ENCODE data around the gene RBM22. TPM values are rescaled to one million over a fixed set of nuclear protein-coding genes. Genes with fewer than 3 reads are reported as not detected.

The RBM22 gene
- total RNA-seq, 4 donors from 2014 or later = 24.7 to 41.6 (median 33.2) TPM

DNA sequence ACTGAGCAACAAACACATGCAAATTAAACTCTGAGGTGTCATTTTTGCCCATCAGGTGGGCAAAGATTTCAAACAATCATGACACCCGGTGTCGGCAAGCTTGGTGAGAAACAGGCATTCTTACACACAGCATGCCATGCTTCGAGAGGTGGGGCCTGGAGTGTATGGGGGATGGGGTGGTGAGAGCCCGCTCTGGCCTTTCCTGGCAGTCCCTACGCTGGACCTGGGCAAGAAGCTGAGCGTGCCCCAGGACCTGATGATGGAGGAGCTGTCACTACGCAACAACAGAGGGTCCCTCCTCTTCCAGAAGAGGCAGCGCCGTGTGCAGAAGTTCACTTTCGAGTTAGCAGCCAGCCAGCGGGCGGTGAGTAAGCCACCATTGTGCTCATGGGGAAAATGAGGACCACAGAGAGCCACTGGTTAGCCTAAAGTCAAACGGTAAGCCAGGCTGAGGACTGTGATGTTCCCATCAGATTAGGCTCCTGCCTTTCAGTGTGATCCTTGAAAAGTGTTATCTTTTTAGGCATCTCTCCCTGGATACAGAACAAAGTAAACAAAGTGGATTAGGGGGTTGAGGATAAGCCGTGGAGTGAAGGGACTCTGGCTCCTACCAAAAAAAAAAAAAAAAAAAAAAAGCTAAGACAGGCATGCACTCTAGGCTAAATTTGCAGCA lies 30.5 kb downstream of the RBM22 start:
- 86 to 91% methylated on average over 14 of the region's 14 CpGs for WGBS, 2 donors

GRCh38 chr5:150665044-150665443 lies 35.8 kb downstream of the RBM22 start:
- H3K9me3 ChIP-seq = no peaks in the 10 kb centered on the region
- peaks cover 0 to 29% (median 0%) of the 10 kb centered on the region in 4 donors for H3K4me1 ChIP-seq
- no peak overlapping the region for H3K27ac ChIP-seq
- no peak for DNase-seq (ENCODE audit: low spot score in 2 of 2)
- H3K27me3 ChIP-seq = no peaks in the 10 kb centered on the region
- H3K4me3 ChIP-seq = no peak overlapping the region
- TF ChIP-seq, protein P1, sequence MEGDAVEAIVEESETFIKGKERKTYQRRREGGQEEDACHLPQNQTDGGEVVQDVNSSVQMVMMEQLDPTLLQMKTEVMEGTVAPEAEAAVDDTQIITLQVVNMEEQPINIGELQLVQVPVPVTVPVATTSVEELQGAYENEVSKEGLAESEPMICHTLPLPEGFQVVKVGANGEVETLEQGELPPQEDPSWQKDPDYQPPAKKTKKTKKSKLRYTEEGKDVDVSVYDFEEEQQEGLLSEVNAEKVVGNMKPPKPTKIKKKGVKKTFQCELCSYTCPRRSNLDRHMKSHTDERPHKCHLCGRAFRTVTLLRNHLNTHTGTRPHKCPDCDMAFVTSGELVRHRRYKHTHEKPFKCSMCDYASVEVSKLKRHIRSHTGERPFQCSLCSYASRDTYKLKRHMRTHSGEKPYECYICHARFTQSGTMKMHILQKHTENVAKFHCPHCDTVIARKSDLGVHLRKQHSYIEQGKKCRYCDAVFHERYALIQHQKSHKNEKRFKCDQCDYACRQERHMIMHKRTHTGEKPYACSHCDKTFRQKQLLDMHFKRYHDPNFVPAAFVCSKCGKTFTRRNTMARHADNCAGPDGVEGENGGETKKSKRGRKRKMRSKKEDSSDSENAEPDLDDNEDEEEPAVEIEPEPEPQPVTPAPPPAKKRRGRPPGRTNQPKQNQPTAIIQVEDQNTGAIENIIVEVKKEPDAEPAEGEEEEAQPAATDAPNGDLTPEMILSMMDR (IDR thresholded peaks at IDR 0.05) = no peak
- no peak for TF ChIP-seq POLR2A (IDR thresholded peaks at IDR 0.05)
- no peak for TF ChIP-seq EP300 (IDR thresholded peaks at IDR 0.05)
- 41 to 55% methylated on average over 12 of the region's 12 CpGs for WGBS, 2 donors
- no peaks in the 10 kb centered on the region for H3K36me3 ChIP-seq

More for the DNA sequence above, 30.5 kb downstream of the RBM22 start:
- no peak overlapping the region for H3K4me3 ChIP-seq
- no peaks in the 10 kb centered on the region for H3K36me3 ChIP-seq
- no peak for DNase-seq (ENCODE audit: low spot score in 2 of 2)
- peak overlapping the region in 1 of 4 donors; percentile 85 for H3K27ac ChIP-seq
- H3K9me3 ChIP-seq = no peaks in the 10 kb centered on the region
- no peaks in the 10 kb centered on the region for H3K27me3 ChIP-seq
- peaks cover 0 to 45% (median 31%) of the 10 kb centered on the region in 4 donors for H3K4me1 ChIP-seq
- TF ChIP-seq EP300 (IDR thresholded peaks at IDR 0.05) (no peak), POLR2A (IDR thresholded peaks at IDR 0.05) (no peak)
- TF ChIP-seq, protein P1 (IDR thresholded peaks at IDR 0.05) = no peak

DNA sequence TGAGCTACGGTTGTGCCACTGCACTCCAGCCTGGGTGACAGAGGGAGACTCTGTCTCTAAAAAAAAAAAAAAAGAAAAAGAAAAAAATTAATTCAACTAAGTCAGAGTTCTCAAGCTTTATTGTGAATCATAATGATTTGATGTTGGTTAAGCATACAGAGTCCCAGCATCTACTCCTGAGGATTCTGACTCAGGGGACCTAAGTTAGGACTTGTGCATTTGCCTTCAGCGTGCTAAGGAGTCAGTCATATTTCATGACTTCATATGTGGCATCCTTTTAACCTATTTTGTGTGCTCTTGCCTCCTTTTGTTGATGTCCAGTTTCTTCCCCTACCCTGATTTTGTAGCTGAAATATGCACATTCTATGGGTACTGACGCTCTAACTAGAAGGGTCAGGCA lies 36.9 kb downstream of the RBM22 start:
- Histone ChIP-seq H3K36me3 (no peaks in the 10 kb centered on the region), H3K27me3 (no peaks in the 10 kb centered on the region), H3K27ac (no peak overlapping the region), H3K4me1 (peaks cover 0 to 41% (median 0%) of the 10 kb centered on the region in 4 donors), H3K4me3 (no peak overlapping the region), H3K9me3 (no peaks in the 10 kb centered on the region)
- TF ChIP-seq, protein P1 (IDR thresholded peaks at IDR 0.05) = no peak
- TF ChIP-seq POLR2A (IDR thresholded peaks at IDR 0.05) = no peak
- no peak for TF ChIP-seq EP300 (IDR thresholded peaks at IDR 0.05)
- no peak for DNase-seq (ENCODE audit: low spot score in 2 of 2)
- WGBS, 2 donors = 83 to 89% methylated on average over 3 of the region's 3 CpGs

GRCh38 chr5:150662731-150663516 lies 37.9 kb downstream of the RBM22 start:
- no peak for DNase-seq (ENCODE audit: low spot score in 2 of 2)
- TF ChIP-seq POLR2A (IDR thresholded peaks at IDR 0.05) = no peak
- no peak for TF ChIP-seq EP300 (IDR thresholded peaks at IDR 0.05)
- TF ChIP-seq, protein P1 (IDR thresholded peaks at IDR 0.05) = no peak
- no peaks in the 10 kb centered on the region for H3K27me3 ChIP-seq
- no peaks in the 10 kb centered on the region for H3K36me3 ChIP-seq
- peaks cover 0 to 51% (median 3%) of the 10 kb centered on the region in 4 donors for H3K4me1 ChIP-seq
- H3K27ac ChIP-seq = peak overlapping the region in 1 of 4 donors; percentile 22
- H3K4me3 ChIP-seq = no peak overlapping the region
- 71 to 78% methylated on average over 4 of the region's 4 CpGs for WGBS, 2 donors
- H3K9me3 ChIP-seq = no peaks in the 10 kb centered on the region

Measured in tibial nerve (tissue), 4 donors.